Activated CD8-positive, alpha-beta T cell treated with anti-CD3 and anti-CD28 coated beads, Interleukin-2, amount 10 ng/mL, durations not matched to agents 7 days and 5 days (primary cell): ENCODE results near the gene LRRC75B. TPM values are rescaled to one million over a fixed set of nuclear protein-coding genes. Genes with fewer than 3 reads are reported as not detected.
A peak's percentile ranks its signal among the peaks of the same experiment; 100 is the strongest.
"Not testable (repeated sequence)": the region's sequence is repeated elsewhere in the genome, so short reads cannot be mapped to it uniquely, and the experiment has no call there.

Experiments
- ATAC-seq: fragments of 150-1000 bp; cut with Tn5 transposase; one replicate; pipeline ENCODE4 v1.10.0; 2021; ENCODE audit warnings: moderate library complexity
- CTCF ChIA-PET: fragments of 350-600 bp; sonication (Branson Sonifier 250); formaldehyde crosslinking; loops from one replicate; lab custom pipeline; 2021; ENCODE audit warnings: antibody characterized with exemption; lab: Charles Lee
- POLR2A ChIA-PET: fragments of 350-600 bp; sonication (Branson Sonifier 250); formaldehyde crosslinking; loops from one replicate; lab custom pipeline; 2021; ENCODE audit warnings: antibody characterized with exemption; lab: Charles Lee
- DNase-seq: peaks from one replicate; pipeline ENCODE4 v3.0.0-alpha.2; 2020
- H3K27ac Mint-ChIP-seq: one replicate; pipeline ENCODE4 v1.8.0; 2021; ENCODE audit warnings: mild to moderate bottlenecking, mixed read lengths
- H3K27me3 Mint-ChIP-seq: one replicate; pipeline ENCODE4 v1.8.0; 2021; ENCODE audit warnings: low read depth, mixed read lengths
- H3K36me3 Mint-ChIP-seq: one replicate; pipeline ENCODE4 v1.8.0; 2021; ENCODE audit warnings: low read depth, mixed read lengths
- H3K4me1 Mint-ChIP-seq: one replicate; pipeline ENCODE4 v1.8.0; 2021; ENCODE audit warnings: low read depth, mixed read lengths
- H3K4me3 Mint-ChIP-seq: one replicate; pipeline ENCODE4 v1.8.0; 2021; ENCODE audit warnings: mild to moderate bottlenecking, mixed read lengths
- H3K9me3 Mint-ChIP-seq: one replicate; pipeline ENCODE4 v1.8.0; 2022; ENCODE audit warnings: mixed read lengths; ENCODE audit not compliant: insufficient read depth
- total RNA-seq, 2 experiments: library from RNA; stranded (reverse); gene quantifications; one replicate each; pipeline ENCODE4 v1.2.3, GENCODE V29; 2021

The LRRC75B gene
- total RNA-seq, 2 experiments from 2014 or later: 0.91 to 1.3 TPM

DNA sequence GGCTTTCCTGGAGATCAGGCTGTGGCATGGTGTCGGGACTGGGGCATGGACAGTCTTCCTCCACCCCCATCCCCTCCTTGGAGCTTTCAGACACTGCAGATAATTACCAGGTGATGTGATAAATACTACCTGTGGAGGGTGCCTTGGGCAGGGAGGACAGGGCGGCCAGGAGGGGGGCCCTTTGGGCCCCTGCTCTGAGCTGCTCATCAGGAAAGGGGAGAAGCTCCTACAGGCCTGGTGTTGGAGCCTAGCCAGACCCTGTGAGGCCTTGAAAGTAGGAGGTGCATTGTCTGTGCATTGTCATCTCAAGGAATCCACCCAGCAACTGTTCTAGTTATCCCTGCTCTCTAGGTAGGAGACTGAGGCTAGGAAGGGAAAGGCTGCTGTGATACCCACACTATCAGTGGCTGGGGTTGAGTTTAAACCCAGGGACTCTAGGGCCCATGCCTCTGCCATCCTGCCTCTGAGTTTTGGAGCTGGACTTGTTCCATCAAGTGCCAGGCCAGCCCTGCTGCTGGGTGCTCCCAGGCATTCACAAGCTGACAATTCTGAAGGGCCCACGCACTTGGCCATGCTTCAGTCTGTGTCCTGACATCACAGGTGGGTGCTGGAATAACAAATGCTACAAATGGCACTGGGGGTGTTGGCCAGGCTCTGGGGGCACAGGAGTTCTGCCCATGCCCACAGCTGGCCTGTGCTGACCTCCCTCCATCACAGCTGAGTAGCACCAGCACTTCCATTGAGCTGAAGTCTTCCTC, 7.3 kb upstream of the LRRC75B start:
- H3K9me3 Mint-ChIP-seq, H3K36me3 Mint-ChIP-seq, CTCF ChIA-PET: not testable (repeated sequence)

GRCh38 chr22:24599514-24599913, 6.6 kb upstream of the LRRC75B start:
- ChIA-PET POLR2A (no interaction called here), CTCF (no interaction called here)
- Mint-ChIP-seq H3K9me3 (no peaks in the 10 kb centered on the region), H3K4me3 (no peak overlapping the region), H3K4me1 (peaks cover 44% of the 10 kb centered on the region), H3K36me3 (no peaks in the 10 kb centered on the region), H3K27ac (peak overlapping the region; percentile 51), H3K27me3 (no peaks in the 10 kb centered on the region)
- ATAC-seq (no peak), DNase-seq (no peak)

More for the DNA sequence above, 7.3 kb upstream of the LRRC75B start:
- H3K4me3 Mint-ChIP-seq, POLR2A ChIA-PET, ATAC-seq, DNase-seq, H3K27me3 Mint-ChIP-seq: not testable (repeated sequence)
- Mint-ChIP-seq H3K27ac (peak overlapping the region; percentile 51), H3K4me1 (peaks cover 47% of the 10 kb centered on the region)

GRCh38 chr22:24597076-24597475, 4.2 kb upstream of the LRRC75B start:
- H3K27ac Mint-ChIP-seq, H3K4me3 Mint-ChIP-seq, POLR2A ChIA-PET, CTCF ChIA-PET, H3K27me3 Mint-ChIP-seq, H3K36me3 Mint-ChIP-seq, ATAC-seq, DNase-seq, H3K9me3 Mint-ChIP-seq: not testable (repeated sequence)
- peaks cover 29% of the 10 kb centered on the region for H3K4me1 Mint-ChIP-seq

- H3K27ac Mint-ChIP-seq: no peak overlapping the region
- H3K9me3 Mint-ChIP-seq: no peaks in the 10 kb centered on the region
- H3K4me3 Mint-ChIP-seq: no peak overlapping the region
- ATAC-seq: no peak
- ChIA-PET CTCF (no interaction called here), POLR2A (no interaction called here)
- DNase-seq: no peak
- H3K27me3 Mint-ChIP-seq: peaks cover 3% of the 10 kb centered on the region
- H3K4me1 Mint-ChIP-seq: peaks cover 19% of the 10 kb centered on the region
- no peaks in the 10 kb centered on the region for H3K36me3 Mint-ChIP-seq
These were observed 3.0 kb upstream of the LRRC75B start for GRCh38 chr22:24595863-24596262.

- Mint-ChIP-seq H3K4me1 (peaks cover 15% of the 10 kb centered on the region), H3K4me3 (no peak overlapping the region), H3K9me3 (no peaks in the 10 kb centered on the region), H3K27ac (no peak overlapping the region), H3K36me3 (no peaks in the 10 kb centered on the region), H3K27me3 (peaks cover 3% of the 10 kb centered on the region)
- ChIA-PET POLR2A (interaction anchor here (0.8 kb wide), 1 partner anchor 12 kb away, joined by 3 read pairs; no protein-coding TSS in a partner anchor), CTCF (no interaction called here)
- ATAC-seq (no peak), DNase-seq (no peak)
These were observed 2.4 kb upstream of the LRRC75B start for GRCh38 chr22:24595228-24595627.

GRCh38 chr22:24594569-24595120, 1.8 kb upstream of the LRRC75B start:
- POLR2A ChIA-PET: interaction anchor here (0.8 kb wide), 1 partner anchor 13 kb away, joined by 3 read pairs; no protein-coding TSS in a partner anchor
- H3K4me3 Mint-ChIP-seq: no peak overlapping the region

DNA sequence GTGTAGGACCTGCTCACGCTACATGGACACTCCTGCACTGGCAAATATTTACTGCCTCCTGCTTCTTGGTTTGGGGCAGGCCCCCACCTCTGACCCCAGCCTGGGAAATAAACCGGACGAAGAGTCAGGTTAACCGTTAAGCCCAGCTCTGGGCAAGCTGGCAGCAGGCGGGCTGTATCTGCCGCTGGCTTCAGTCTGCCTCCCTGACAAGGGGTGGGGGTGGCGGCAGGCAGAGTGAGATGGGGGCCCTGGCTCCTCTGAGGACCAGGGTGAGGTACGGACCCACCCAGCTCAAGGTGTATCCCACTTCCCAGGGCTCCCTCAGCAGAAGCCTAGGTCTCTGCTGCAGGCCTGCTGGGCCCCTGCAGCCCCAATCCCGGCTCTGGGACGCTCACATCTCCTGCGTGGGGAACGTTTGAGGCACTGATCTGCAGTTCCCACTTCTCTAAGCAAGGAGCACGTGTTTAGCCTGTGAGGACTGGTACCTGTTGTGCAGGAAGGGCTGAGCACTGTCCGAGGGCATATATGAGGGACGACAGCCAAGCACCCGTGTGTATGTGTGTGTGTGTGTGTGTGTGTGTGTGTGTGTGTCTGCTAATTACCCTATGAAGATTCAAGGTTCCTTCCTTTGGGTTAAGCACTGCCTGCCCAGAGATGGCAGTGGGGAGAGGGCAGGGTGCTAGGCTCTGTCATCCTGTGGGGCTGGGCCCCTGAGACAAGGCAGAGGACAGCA, 1.1 kb upstream of the LRRC75B start:
- Mint-ChIP-seq H3K36me3 (no peaks in the 10 kb centered on the region), H3K4me1 (peaks cover 15% of the 10 kb centered on the region), H3K9me3 (no peaks in the 10 kb centered on the region), H3K27ac (no peak overlapping the region), H3K4me3 (no peak overlapping the region), H3K27me3 (peaks cover 3% of the 10 kb centered on the region)
- DNase-seq: no peak
- ChIA-PET POLR2A (interaction anchor here (0.6 kb wide), 1 partner anchor 267 kb away, joined by 3 read pairs; no protein-coding TSS in a partner anchor), CTCF (no interaction called here)
- no peak for ATAC-seq

More at GRCh38 chr22:24594569-24595120, 1.8 kb upstream of the LRRC75B start:
- H3K9me3 Mint-ChIP-seq: no peaks in the 10 kb centered on the region
- ATAC-seq (no peak), DNase-seq (no peak)
- peaks cover 3% of the 10 kb centered on the region for H3K27me3 Mint-ChIP-seq
- no peak overlapping the region for H3K27ac Mint-ChIP-seq
- no peaks in the 10 kb centered on the region for H3K36me3 Mint-ChIP-seq
- peaks cover 15% of the 10 kb centered on the region for H3K4me1 Mint-ChIP-seq
- CTCF ChIA-PET: no interaction called here

DNA sequence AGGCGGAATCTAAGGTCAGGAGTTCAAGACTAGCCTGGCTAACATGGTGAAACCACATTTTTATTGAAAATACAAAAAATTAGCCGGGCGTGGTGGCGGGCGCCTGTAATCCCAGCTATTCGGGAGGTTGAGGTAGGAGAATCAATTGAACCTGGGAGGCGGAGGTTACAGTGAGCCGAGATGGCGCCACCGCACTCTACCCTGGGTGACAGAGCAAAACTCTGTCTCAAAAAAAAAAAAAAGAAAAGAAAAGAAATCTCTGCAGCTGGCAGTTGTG, 624 bp upstream of the LRRC75B start:
- DNase-seq, H3K27ac Mint-ChIP-seq, CTCF ChIA-PET, H3K27me3 Mint-ChIP-seq, ATAC-seq, H3K9me3 Mint-ChIP-seq, H3K36me3 Mint-ChIP-seq: not testable (repeated sequence)
- Mint-ChIP-seq H3K4me1 (peaks cover 15% of the 10 kb centered on the region), H3K4me3 (peak overlapping the region; percentile 56)
- POLR2A ChIA-PET: interaction anchor here (0.6 kb wide), 1 partner anchor 268 kb away, joined by 3 read pairs; no protein-coding TSS in a partner anchor

DNA sequence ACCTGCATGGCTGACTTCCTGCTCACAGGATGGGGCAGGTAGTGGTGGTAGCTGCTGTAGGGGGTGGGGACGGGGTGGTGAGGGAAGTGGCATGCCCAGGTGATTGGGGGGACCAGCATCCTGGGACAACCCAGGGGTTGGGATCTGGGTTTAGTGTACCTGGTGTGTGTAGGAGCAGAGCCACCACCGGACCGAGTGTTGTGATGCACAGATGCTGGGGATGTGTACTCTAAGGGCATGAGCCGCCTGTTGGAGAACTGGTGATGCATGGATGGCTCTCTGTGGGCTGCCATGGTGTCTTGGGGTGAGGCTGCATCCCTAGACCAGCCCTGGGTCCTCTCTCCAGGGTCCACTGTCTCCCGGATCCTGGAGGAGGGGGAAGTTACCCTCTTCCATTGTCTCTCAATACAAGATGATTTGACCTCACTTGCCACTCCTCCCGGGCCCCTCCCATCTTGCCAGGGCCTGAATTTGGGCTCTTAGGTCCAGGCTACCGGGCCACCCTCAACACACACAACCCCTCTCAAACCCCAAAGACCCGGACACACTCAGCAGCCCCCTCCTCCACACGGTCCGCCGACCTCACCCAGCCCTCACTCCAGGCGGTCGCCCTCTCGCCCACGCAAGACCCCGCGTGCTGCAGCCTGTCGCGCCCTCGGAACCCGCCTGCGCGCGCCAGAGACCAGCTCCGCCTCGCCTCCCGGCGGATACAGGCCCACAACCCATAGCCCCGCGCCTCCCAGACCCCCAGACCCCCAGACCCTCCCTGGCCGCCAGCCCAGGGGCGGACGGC, 619 bp downstream of the LRRC75B start:
- DNase-seq: no peak
- peaks cover 11% of the 10 kb centered on the region for H3K4me1 Mint-ChIP-seq
- peaks cover 3% of the 10 kb centered on the region for H3K27me3 Mint-ChIP-seq
- ChIA-PET CTCF (no interaction called here), POLR2A (no interaction called here)
- peak overlapping the region; percentile 78 for H3K4me3 Mint-ChIP-seq
- no peaks in the 10 kb centered on the region for H3K9me3 Mint-ChIP-seq
- peak overlapping the region; percentile 67 for H3K27ac Mint-ChIP-seq
- H3K36me3 Mint-ChIP-seq: no peaks in the 10 kb centered on the region
- ATAC-seq: peak; percentile 3

DNA sequence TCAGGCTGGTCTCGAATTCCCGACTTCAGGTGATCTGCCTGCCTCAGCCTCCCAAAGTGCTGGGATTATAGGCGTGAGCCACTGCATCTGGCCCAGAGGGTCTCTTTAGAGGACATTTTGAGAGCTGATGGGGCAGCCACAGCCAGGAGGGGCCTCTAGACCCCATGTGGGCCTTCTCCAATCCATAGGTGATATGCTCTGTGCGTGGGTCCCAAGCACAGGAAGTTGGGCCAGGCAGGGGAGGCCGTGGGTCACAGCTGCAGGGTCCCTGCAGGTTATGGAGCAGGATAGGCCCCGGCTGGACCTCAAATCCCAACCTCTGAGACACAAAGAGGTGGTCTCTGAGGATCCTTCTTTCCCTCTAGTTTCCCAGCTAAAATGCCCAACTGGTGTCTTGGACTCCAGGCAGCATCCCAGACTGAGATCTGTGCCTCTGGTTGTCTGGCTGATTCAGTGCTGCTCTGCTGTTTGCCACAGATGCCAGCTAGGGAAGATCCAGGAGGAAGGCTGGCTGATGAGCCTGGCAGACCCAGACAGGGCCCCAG, 1.5 kb downstream of the LRRC75B start:
- POLR2A ChIA-PET: no interaction called here

GRCh38 chr22:24590596-24591173, 2.2 kb downstream of the LRRC75B start:
- Mint-ChIP-seq H3K4me3 (no peak overlapping the region), H3K27ac (no peak overlapping the region), H3K27me3 (peaks cover 3% of the 10 kb centered on the region), H3K36me3 (no peaks in the 10 kb centered on the region), H3K9me3 (no peaks in the 10 kb centered on the region), H3K4me1 (peaks cover 9% of the 10 kb centered on the region)
- ATAC-seq (no peak), DNase-seq (no peak)
- POLR2A ChIA-PET: no interaction called here
- CTCF ChIA-PET: no interaction called here

More for the DNA sequence above, 1.5 kb downstream of the LRRC75B start:
- ATAC-seq: no peak
- no peak overlapping the region for H3K4me3 Mint-ChIP-seq
- H3K9me3 Mint-ChIP-seq: no peaks in the 10 kb centered on the region
- peaks cover 9% of the 10 kb centered on the region for H3K4me1 Mint-ChIP-seq
- peaks cover 3% of the 10 kb centered on the region for H3K27me3 Mint-ChIP-seq
- H3K36me3 Mint-ChIP-seq: no peaks in the 10 kb centered on the region
- H3K27ac Mint-ChIP-seq: no peak overlapping the region
- no peak for DNase-seq
- CTCF ChIA-PET: no interaction called here
